Breast epithelium (tissue), 3 donors: ENCODE results near the gene AGTPBP1.

Source experiments
- POLR2A ChIP-seq: fragments of 450-650 bp; IDR thresholded peaks from one replicate; pipeline ENCODE4 v1.6.1; 2016; ENCODE audit warnings: antibody characterized with exemption, mild to moderate bottlenecking, moderate library complexity
- POLR2AphosphoS5 ChIP-seq, 3 donors: sonication (generic); formaldehyde crosslinking; IDR thresholded peaks; one replicate each; pipeline ENCODE4 v1.6.1; 2017; ENCODE audit warnings: antibody characterized with exemption in 3 of 3
- TF ChIP-seq, protein P1 (sequence below), 3 donors: fragments of 450-650 bp; IDR thresholded peaks; one replicate each; pipeline ENCODE4 v1.5.1; 2016 to 2017; ENCODE audit warnings: antibody characterized with exemption in 3 of 3, mild to moderate bottlenecking in 3 of 3, moderate library complexity in 3 of 3

DNA sequence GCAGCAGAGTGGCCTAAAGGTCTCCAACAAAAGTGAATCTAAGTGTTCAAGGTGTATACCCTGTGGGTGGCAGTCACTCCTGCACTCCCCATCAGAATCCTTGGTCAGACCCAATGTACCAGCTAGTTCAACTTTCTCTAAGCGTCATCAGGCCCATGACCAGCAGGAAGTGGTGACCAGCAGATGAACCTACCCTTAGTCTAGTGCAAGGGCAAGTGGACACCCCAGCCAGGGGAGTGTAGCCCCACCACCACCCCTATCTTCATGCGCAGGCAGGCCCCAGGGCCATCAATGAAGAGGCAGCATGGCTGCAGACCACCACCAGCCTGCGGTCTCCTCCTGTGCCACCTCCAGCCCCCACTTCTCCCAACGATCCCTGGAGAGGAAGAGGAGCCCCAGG is 213.1 kb downstream of the AGTPBP1 start:
- TF ChIP-seq, protein P1, sequence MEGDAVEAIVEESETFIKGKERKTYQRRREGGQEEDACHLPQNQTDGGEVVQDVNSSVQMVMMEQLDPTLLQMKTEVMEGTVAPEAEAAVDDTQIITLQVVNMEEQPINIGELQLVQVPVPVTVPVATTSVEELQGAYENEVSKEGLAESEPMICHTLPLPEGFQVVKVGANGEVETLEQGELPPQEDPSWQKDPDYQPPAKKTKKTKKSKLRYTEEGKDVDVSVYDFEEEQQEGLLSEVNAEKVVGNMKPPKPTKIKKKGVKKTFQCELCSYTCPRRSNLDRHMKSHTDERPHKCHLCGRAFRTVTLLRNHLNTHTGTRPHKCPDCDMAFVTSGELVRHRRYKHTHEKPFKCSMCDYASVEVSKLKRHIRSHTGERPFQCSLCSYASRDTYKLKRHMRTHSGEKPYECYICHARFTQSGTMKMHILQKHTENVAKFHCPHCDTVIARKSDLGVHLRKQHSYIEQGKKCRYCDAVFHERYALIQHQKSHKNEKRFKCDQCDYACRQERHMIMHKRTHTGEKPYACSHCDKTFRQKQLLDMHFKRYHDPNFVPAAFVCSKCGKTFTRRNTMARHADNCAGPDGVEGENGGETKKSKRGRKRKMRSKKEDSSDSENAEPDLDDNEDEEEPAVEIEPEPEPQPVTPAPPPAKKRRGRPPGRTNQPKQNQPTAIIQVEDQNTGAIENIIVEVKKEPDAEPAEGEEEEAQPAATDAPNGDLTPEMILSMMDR (IDR thresholded peaks at IDR 0.05) = no peak
- TF ChIP-seq POLR2A = no peak
- no peak for TF ChIP-seq POLR2AphosphoS5 (IDR thresholded peaks at IDR 0.05)
